IMR-90 (cell line): Measurements from ENCODE around the gene TP53BP1. TPM values are rescaled to one million over a fixed set of nuclear protein-coding genes. Genes with fewer than 3 reads are reported as not detected.

ENCODE experiments used
- ATAC-seq: fragments of 200-7000 bp; cut with Tn5 transposase; 2 replicates; pipeline ENCODE4 v1.9.1; 2020; ENCODE audit warnings: low read depth, mild to moderate bottlenecking, moderate library complexity
- BruUV-seq: library from RNA; stranded (reverse); fragments of 400-500 nt; replicated peaks from 2 replicates; lab custom pipeline; 2021; lab: Mats Ljungman, UMichigan
- CTCF ChIA-PET: fragments of 300-600 bp; formaldehyde crosslinking; extraction: SDS; loops from one replicate; lab custom pipeline; 2021; ENCODE audit warnings: antibody characterized with exemption; lab: Yijun Ruan, JAX
- POLR2A ChIA-PET: fragments of 300-600 bp; sonication (Branson Sonifier 250); formaldehyde crosslinking; loops from one replicate; lab custom pipeline; 2022; ENCODE audit warnings: antibody characterized with exemption; ENCODE audit not compliant: unreplicated experiment; lab: Charles Lee
- DNase-seq: peaks from one replicate; pipeline ENCODE4 v3.0.0; 2013
- H2AFZ ChIP-seq: replicated peaks from 2 replicates; pipeline ENCODE3; 2013; ENCODE audit warnings: low read length, mild to moderate bottlenecking; ENCODE audit not compliant: poor library complexity
- H2AK5ac ChIP-seq: 2 replicates; pipeline ENCODE4 v1.6.1; 2013; ENCODE audit warnings: low read depth, low read length, inconsistent platforms
- H2AK9ac ChIP-seq: replicated peaks from 2 replicates; pipeline ENCODE3; 2013; ENCODE audit warnings: mild to moderate bottlenecking, low read depth, low read length, moderate library complexity; ENCODE audit not compliant: poor library complexity
- H2BK120ac ChIP-seq: 2 replicates; pipeline ENCODE4 v1.6.1; 2013; ENCODE audit warnings: low read depth, low read length, inconsistent platforms
- H2BK15ac ChIP-seq: 3 replicates; pipeline ENCODE4 v1.6.1; 2013; ENCODE audit warnings: low read depth, low read length, inconsistent platforms
- H2BK20ac ChIP-seq: 2 replicates; pipeline ENCODE4 v1.6.1; 2013; ENCODE audit warnings: low read depth, mild to moderate bottlenecking, inconsistent platforms, low read length, moderate library complexity
- H2BK5ac ChIP-seq: 2 replicates; pipeline ENCODE4 v1.6.1; 2013; ENCODE audit warnings: mild to moderate bottlenecking, low read depth, low read length, inconsistent platforms; ENCODE audit not compliant: poor library complexity, severe bottlenecking
- H3K14ac ChIP-seq: replicated peaks from 2 replicates; pipeline ENCODE4 v1.6.1; 2013; ENCODE audit warnings: low read depth, low read length, inconsistent platforms
- H3K18ac ChIP-seq: 2 replicates; pipeline ENCODE4 v1.6.1; 2013; ENCODE audit warnings: low read depth, low read length, control low read depth
- H3K23ac ChIP-seq: 2 replicates; pipeline ENCODE4 v1.6.1; 2013; ENCODE audit warnings: low read depth, low read length, inconsistent platforms
- H3K27ac ChIP-seq: 2 replicates; pipeline ENCODE4 v1.5.1; 2013; ENCODE audit warnings: mild to moderate bottlenecking, control low read depth, low read length; ENCODE audit not compliant: insufficient read depth
- H3K27me3 ChIP-seq: 2 replicates; pipeline ENCODE4 v1.6.1; 2013; ENCODE audit warnings: low read length; ENCODE audit not compliant: control insufficient read depth, insufficient read depth
- H3K36me3 ChIP-seq: 2 replicates; pipeline ENCODE4 v1.6.1; 2013; ENCODE audit warnings: low read length, mixed read lengths; ENCODE audit not compliant: control insufficient read depth, insufficient read depth
- H3K4ac ChIP-seq: 2 replicates; pipeline ENCODE4 v1.6.1; 2013; ENCODE audit warnings: low read depth, low read length, inconsistent platforms
- H3K4me1 ChIP-seq: 2 replicates; pipeline ENCODE4 v1.6.1; 2013; ENCODE audit warnings: low read length, mixed read lengths; ENCODE audit not compliant: control insufficient read depth, insufficient read depth
- H3K4me2 ChIP-seq: 2 replicates; pipeline ENCODE4 v1.6.1; 2013; ENCODE audit warnings: low read depth, mild to moderate bottlenecking, control low read depth, low read length, moderate library complexity
- H3K4me3 ChIP-seq: 2 replicates; pipeline ENCODE4 v1.5.1; 2013; ENCODE audit warnings: low read depth, mild to moderate bottlenecking, control low read depth, low read length, moderate library complexity; ENCODE audit not compliant: insufficient read depth
- H3K56ac ChIP-seq: 2 replicates; pipeline ENCODE4 v1.6.1; 2013; ENCODE audit warnings: low read length, inconsistent platforms; ENCODE audit not compliant: insufficient read depth; ENCODE audit errors: extremely low read depth
- H3K79me1 ChIP-seq, 2 experiments: 2 replicates each; pipeline ENCODE4 v1.6.1; 2013; ENCODE audit warnings: low read length in 2 of 2, inconsistent platforms in 1 of 2, low read depth in 1 of 2
- H3K9ac ChIP-seq: 2 replicates; pipeline ENCODE4 v1.6.1; 2013; ENCODE audit warnings: low read depth, low read length, control low read depth
- H3K9me1 ChIP-seq: 2 replicates; pipeline ENCODE4 v1.6.1; 2013; ENCODE audit warnings: low read length, inconsistent platforms; ENCODE audit not compliant: insufficient read depth
- H3K9me3 ChIP-seq: 2 replicates; pipeline ENCODE4 v1.6.1; 2013; ENCODE audit warnings: low read length; ENCODE audit not compliant: control insufficient read depth, insufficient read depth
- H4K20me1 ChIP-seq: 2 replicates; pipeline ENCODE4 v1.6.1; 2013; ENCODE audit warnings: low read length, inconsistent platforms; ENCODE audit not compliant: insufficient read depth
- H4K5ac ChIP-seq: 2 replicates; pipeline ENCODE4 v1.6.1; 2013; ENCODE audit warnings: mild to moderate bottlenecking, low read depth, low read length, control low read depth
- H4K8ac ChIP-seq, 2 experiments: 2 replicates each; pipeline ENCODE4 v1.6.1; 2013; ENCODE audit warnings: low read depth in 2 of 2, low read length in 2 of 2, control low read depth in 1 of 2, inconsistent platforms in 1 of 2
- H4K91ac ChIP-seq: 2 replicates; pipeline ENCODE4 v1.6.1; 2013; ENCODE audit warnings: low read depth, low read length, inconsistent platforms; ENCODE audit not compliant: insufficient read depth
- CHD1 ChIP-seq: IDR thresholded peaks from 2 replicates; pipeline ENCODE4 v1.6.1; 2012; ENCODE audit warnings: low read depth, low read length, improper control_type of control experiment
- FOS ChIP-seq: fragments of 150-350 bp; IDR thresholded peaks from 2 replicates; pipeline ENCODE4 v1.6.1; 2016; ENCODE audit warnings: low read depth, low read length
- RFX5 ChIP-seq: IDR thresholded peaks from 2 replicates; pipeline ENCODE4 v1.8.0; 2012; ENCODE audit warnings: low read depth, mild to moderate bottlenecking, low read length, moderate library complexity
- WGBS, 2 experiments: methylation state at CpG; one replicate each; pipeline versions ENCODE4 v1.1.5 to v1.1.7; 2013; ENCODE audit warnings: missing lambda C conversion rate in 2 of 2; ENCODE audit not compliant: insufficient read length in 1 of 2; ENCODE audit errors: extremely low coverage in 2 of 2; 5-methylcytosine and 5-hydroxymethylcytosine counted together
- dilution Hi-C: fragments of 300-500 bp; cut with HindIII; formaldehyde crosslinking; loops from one replicate; pipeline ENCODE4 v1.14.3; 2018; ENCODE audit warnings: low sequenced_read_pairs; ENCODE audit not compliant: unreplicated experiment
- in situ Hi-C: fragments of 300-500 bp; cut with MboI; formaldehyde crosslinking; loops from 3 replicates; pipeline ENCODE4 v1.14.3; 2019; ENCODE audit warnings: low sequenced_read_pairs, inconsistent platforms, mixed read lengths
- intact Hi-C: fragments of 100-400 bp; cut with micrococcal nuclease; formaldehyde crosslinking; loops from 2 replicates; pipeline ENCODE4 v1.10.0; 2022
- polyA plus RNA-seq, 3 experiments: library from polyadenylated mRNA; depleted of rRNA; stranded (reverse); fragments of >200 nt; gene quantifications; 2 replicates each; pipeline ENCODE4 v1.2.3, GENCODE V29; 2012; ENCODE audit warnings: low replicate concordance in 1 of 3
- total RNA-seq: library from RNA; depleted of rRNA; stranded (reverse); fragments of >200 nt; gene quantifications from 2 replicates; pipeline ENCODE4 v1.2.3, GENCODE V29; 2012
- TF ChIP-seq, protein P1 (sequence below): fragments of 150-350 bp; IDR thresholded peaks from 2 replicates; pipeline ENCODE4 v1.6.1; 2016; ENCODE audit warnings: low read depth, mild to moderate bottlenecking, low read length, moderate library complexity, borderline replicate concordance
- TF ChIP-seq, protein P2 (sequence below): fragments of 150-350 bp; IDR thresholded peaks from 2 replicates; pipeline ENCODE4 v1.6.1; 2017; ENCODE audit warnings: mild to moderate bottlenecking, antibody characterized with exemption, low read length, low read depth

The TP53BP1 gene
- total and polyA plus RNA-seq, 2 of the 4 experiments (the other 2 are of a cell fraction): 36.3 to 64.5 TPM

DNA sequence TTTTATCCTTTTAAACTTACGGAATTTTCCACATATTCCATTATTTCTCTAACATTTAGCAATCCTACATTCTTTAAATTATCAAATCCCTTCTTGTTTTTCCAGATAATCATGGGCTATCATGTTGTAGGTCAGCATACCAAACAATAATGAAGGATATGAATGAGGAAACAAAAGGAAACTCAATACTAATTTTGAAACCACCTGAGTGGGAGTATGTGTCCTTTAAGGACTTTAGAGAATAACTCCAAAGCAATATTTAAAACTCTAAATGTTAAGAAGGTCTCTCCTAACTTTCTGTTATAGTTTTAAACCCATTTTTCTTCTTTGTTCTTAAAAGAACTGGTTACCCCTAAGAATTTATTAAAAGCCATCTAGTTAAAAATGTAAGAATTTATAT, 43.0 kb downstream of the TP53BP1 start:
- no peak overlapping the region for H2BK20ac ChIP-seq
- H3K36me3 ChIP-seq: peaks cover 26% of the 10 kb centered on the region
- no peak for ATAC-seq
- H3K9me3 ChIP-seq: no peaks in the 10 kb centered on the region
- no peak overlapping the region for H2BK15ac ChIP-seq
- H3K9me1 ChIP-seq: peaks cover 10% of the 10 kb centered on the region; the same call in 1 of the 2 replicates
- H2BK120ac ChIP-seq: no peak overlapping the region
- no peak overlapping the region for H3K56ac ChIP-seq
- H3K4ac ChIP-seq: no peak overlapping the region
- no peak overlapping the region for H4K91ac ChIP-seq
- dilution Hi-C loops (no loop called here), intact Hi-C loops (loop anchor here (10.0 kb wide), 1 partner anchor 315 kb away; no protein-coding TSS in a partner anchor), in situ Hi-C loops (no loop called here)
- POLR2A ChIA-PET: no interaction called here
- H2BK5ac ChIP-seq: no peak overlapping the region
- no peak overlapping the region for H3K14ac ChIP-seq
- H3K4me2 ChIP-seq: no peak overlapping the region
- no peak overlapping the region for H3K4me3 ChIP-seq
- H2AFZ ChIP-seq: no peak overlapping the region
- no peak overlapping the region for H3K18ac ChIP-seq
- H2AK9ac ChIP-seq: no peak overlapping the region
- H4K5ac ChIP-seq: no peak overlapping the region
- H3K27me3 ChIP-seq: no peaks in the 10 kb centered on the region
- no peak for DNase-seq
- no peaks in the 10 kb centered on the region for H4K20me1 ChIP-seq
- no peak overlapping the region for H2AK5ac ChIP-seq
- peaks cover 17 to 35% of the 10 kb centered on the region in 2 experiments for H3K79me1 ChIP-seq
- no peak overlapping the region for H4K8ac ChIP-seq
- TF ChIP-seq RFX5 (no peak), CHD1 (no peak), FOS (no peak)
- TF ChIP-seq, protein P1, sequence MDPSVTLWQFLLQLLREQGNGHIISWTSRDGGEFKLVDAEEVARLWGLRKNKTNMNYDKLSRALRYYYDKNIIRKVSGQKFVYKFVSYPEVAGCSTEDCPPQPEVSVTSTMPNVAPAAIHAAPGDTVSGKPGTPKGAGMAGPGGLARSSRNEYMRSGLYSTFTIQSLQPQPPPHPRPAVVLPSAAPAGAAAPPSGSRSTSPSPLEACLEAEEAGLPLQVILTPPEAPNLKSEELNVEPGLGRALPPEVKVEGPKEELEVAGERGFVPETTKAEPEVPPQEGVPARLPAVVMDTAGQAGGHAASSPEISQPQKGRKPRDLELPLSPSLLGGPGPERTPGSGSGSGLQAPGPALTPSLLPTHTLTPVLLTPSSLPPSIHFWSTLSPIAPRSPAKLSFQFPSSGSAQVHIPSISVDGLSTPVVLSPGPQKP: no peak
- TF ChIP-seq, protein P2, sequence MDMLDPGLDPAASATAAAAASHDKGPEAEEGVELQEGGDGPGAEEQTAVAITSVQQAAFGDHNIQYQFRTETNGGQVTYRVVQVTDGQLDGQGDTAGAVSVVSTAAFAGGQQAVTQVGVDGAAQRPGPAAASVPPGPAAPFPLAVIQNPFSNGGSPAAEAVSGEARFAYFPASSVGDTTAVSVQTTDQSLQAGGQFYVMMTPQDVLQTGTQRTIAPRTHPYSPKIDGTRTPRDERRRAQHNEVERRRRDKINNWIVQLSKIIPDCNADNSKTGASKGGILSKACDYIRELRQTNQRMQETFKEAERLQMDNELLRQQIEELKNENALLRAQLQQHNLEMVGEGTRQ: no peak
- BruUV-seq: no TSS peak
- no peak overlapping the region for H3K27ac ChIP-seq
- H3K4me1 ChIP-seq: peaks cover 2% of the 10 kb centered on the region; the same call in 1 of the 2 replicates
- 100% methylated on average over 1 of the region's 1 CpG; no CpG with 5 or more reads in 1 of the 2 experiments for WGBS, 2 experiments
- no peak overlapping the region for H3K9ac ChIP-seq
- no peak overlapping the region for H3K23ac ChIP-seq
- CTCF ChIA-PET: no interaction called here
